HT-29 (cell line): Measurements from ENCODE around the gene CMBL. TPM values are rescaled to one million over a fixed set of nuclear protein-coding genes. Genes with fewer than 3 reads are reported as not detected.
"Not testable (repeated sequence)": the region's sequence is repeated elsewhere in the genome, so short reads cannot be mapped to it uniquely, and the experiment has no call there.

Experiments
- DNase-seq: peaks from one replicate; pipeline ENCODE4 v3.0.0-alpha.2; 2015; ENCODE audit warnings: low spot score
- total RNA-seq: library from RNA; depleted of rRNA; stranded (reverse); fragments of >200 nt; shearing (Covaris generic); gene quantifications from 2 replicates; pipeline ENCODE4 v1.2.3, GENCODE V29; 2014

CMBL gene
- total RNA-seq, 1 experiment from 2014 or later, result 12.9 TPM

- DNase-seq, result no peak
These were observed 21.4 kb downstream of the CMBL start for GRCh38 chr5:10286162-10286861.

GRCh38 chr5:10285362-10285761 lies 22.3 kb downstream of the CMBL start:
- not testable (repeated sequence) for DNase-seq

GRCh38 chr5:10283927-10284635 lies 23.6 kb downstream of the CMBL start:
- DNase-seq, result peak; percentile 93

- DNase-seq, result no peak
These were observed 27.6 kb downstream of the CMBL start for GRCh38 chr5:10279925-10280720.

GRCh38 chr5:10279328-10279727 lies 28.4 kb downstream of the CMBL start:
- no peak for DNase-seq

GRCh38 chr5:10278658-10279279 lies 28.9 kb downstream of the CMBL start:
- DNase-seq, result no peak

- no peak for DNase-seq
These were observed 29.7 kb downstream of the CMBL start for GRCh38 chr5:10277773-10278630.

- DNase-seq, result no peak
These were observed 31.0 kb downstream of the CMBL start for GRCh38 chr5:10276691-10277090.

GRCh38 chr5:10275991-10276390 lies 31.7 kb downstream of the CMBL start:
- no peak for DNase-seq

- DNase-seq, result no peak
These were observed 32.2 kb downstream of the CMBL start for GRCh38 chr5:10275460-10275859.

- peak; percentile 92 for DNase-seq
These were observed 34.9 kb downstream of the CMBL start for GRCh38 chr5:10272875-10273209.

GRCh38 chr5:10272053-10272874 lies 35.4 kb downstream of the CMBL start:
- no peak for DNase-seq

- DNase-seq, result no peak
These were observed 39.6 kb downstream of the CMBL start for GRCh38 chr5:10268100-10268499.

GRCh38 chr5:10266839-10267238 lies 40.9 kb downstream of the CMBL start:
- DNase-seq, result peak; percentile 15

GRCh38 chr5:10266137-10266536 lies 41.6 kb downstream of the CMBL start:
- DNase-seq, result no peak

- no peak for DNase-seq
These were observed 42.2 kb downstream of the CMBL start for GRCh38 chr5:10265245-10266109.

GRCh38 chr5:10264604-10265003 lies 43.1 kb downstream of the CMBL start:
- no peak for DNase-seq

- DNase-seq, result no peak
These were observed 44.7 kb downstream of the CMBL start for GRCh38 chr5:10262995-10263394.

- DNase-seq, result no peak
These were observed 45.5 kb downstream of the CMBL start for GRCh38 chr5:10262121-10262774.
